HL-60 (cell line): ENCODE measurements around the gene TRUB2.

Experiments
- GABPA ChIP-seq: IDR thresholded peaks from 2 replicates; pipeline ENCODE4 v1.6.1; 2012; ENCODE audit warnings: low read depth
- POLR2AphosphoS5 ChIP-seq: IDR thresholded peaks from 2 replicates; pipeline ENCODE4 v1.6.1; 2012; ENCODE audit warnings: low read depth
- SPI1 ChIP-seq: IDR thresholded peaks from 2 replicates; pipeline ENCODE4 v1.6.1; 2012; ENCODE audit warnings: low read depth, mild to moderate bottlenecking, borderline replicate concordance
- TF ChIP-seq, protein P1 (sequence below): IDR thresholded peaks from one replicate; pipeline ENCODE4 v1.5.1; 2011; ENCODE audit warnings: low read length, control low read depth, inconsistent platforms; ENCODE audit not compliant: insufficient read depth
- TF ChIP-seq, protein P2 (sequence below): IDR thresholded peaks from 2 replicates; pipeline ENCODE4 v1.6.1; 2012; ENCODE audit warnings: low read depth; ENCODE audit not compliant: insufficient replicate concordance

DNA sequence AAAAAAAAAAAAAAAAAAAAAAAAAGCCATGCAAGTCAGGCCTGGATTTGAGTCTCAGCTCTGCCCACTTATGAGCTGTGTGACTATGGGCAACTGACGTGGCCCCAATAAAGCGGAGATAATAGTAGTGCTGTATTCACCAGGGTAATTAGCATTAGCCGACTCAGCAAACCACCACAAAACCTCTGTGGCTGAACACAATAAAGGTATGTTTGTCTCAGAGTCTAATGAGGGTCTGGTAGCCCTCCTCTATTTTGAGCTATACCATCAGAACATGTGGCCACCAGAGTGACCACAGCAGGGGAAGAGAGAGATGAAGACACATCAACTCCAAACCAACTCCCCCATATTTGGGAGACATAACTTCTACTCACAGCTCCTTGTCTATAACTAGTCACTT lies 30.2 kb downstream of the TRUB2 start:
- TF ChIP-seq, protein P1, sequence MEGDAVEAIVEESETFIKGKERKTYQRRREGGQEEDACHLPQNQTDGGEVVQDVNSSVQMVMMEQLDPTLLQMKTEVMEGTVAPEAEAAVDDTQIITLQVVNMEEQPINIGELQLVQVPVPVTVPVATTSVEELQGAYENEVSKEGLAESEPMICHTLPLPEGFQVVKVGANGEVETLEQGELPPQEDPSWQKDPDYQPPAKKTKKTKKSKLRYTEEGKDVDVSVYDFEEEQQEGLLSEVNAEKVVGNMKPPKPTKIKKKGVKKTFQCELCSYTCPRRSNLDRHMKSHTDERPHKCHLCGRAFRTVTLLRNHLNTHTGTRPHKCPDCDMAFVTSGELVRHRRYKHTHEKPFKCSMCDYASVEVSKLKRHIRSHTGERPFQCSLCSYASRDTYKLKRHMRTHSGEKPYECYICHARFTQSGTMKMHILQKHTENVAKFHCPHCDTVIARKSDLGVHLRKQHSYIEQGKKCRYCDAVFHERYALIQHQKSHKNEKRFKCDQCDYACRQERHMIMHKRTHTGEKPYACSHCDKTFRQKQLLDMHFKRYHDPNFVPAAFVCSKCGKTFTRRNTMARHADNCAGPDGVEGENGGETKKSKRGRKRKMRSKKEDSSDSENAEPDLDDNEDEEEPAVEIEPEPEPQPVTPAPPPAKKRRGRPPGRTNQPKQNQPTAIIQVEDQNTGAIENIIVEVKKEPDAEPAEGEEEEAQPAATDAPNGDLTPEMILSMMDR = no peak
- TF ChIP-seq POLR2AphosphoS5 (no peak), SPI1 (no peak), GABPA (no peak)
- TF ChIP-seq, protein P2, sequence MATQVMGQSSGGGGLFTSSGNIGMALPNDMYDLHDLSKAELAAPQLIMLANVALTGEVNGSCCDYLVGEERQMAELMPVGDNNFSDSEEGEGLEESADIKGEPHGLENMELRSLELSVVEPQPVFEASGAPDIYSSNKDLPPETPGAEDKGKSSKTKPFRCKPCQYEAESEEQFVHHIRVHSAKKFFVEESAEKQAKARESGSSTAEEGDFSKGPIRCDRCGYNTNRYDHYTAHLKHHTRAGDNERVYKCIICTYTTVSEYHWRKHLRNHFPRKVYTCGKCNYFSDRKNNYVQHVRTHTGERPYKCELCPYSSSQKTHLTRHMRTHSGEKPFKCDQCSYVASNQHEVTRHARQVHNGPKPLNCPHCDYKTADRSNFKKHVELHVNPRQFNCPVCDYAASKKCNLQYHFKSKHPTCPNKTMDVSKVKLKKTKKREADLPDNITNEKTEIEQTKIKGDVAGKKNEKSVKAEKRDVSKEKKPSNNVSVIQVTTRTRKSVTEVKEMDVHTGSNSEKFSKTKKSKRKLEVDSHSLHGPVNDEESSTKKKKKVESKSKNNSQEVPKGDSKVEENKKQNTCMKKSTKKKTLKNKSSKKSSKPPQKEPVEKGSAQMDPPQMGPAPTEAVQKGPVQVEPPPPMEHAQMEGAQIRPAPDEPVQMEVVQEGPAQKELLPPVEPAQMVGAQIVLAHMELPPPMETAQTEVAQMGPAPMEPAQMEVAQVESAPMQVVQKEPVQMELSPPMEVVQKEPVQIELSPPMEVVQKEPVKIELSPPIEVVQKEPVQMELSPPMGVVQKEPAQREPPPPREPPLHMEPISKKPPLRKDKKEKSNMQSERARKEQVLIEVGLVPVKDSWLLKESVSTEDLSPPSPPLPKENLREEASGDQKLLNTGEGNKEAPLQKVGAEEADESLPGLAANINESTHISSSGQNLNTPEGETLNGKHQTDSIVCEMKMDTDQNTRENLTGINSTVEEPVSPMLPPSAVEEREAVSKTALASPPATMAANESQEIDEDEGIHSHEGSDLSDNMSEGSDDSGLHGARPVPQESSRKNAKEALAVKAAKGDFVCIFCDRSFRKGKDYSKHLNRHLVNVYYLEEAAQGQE = no peak
